Keratinocyte (primary cell): ENCODE measurements around the gene IL5RA. TPM values are rescaled to one million over a fixed set of nuclear protein-coding genes. Genes with fewer than 3 reads are reported as not detected.

Experiments
- DNase-seq: peaks from one replicate; pipeline ENCODE4 v3.0.0-alpha.2; 2011; ENCODE audit warnings: low read depth, missing footprints, low spot score
- FAIRE-seq: peaks from 2 replicates; lab custom pipeline; 2011; peaks lifted over from hg19 to GRCh38; lab: Jason Lieb, UNC
- H2AFZ ChIP-seq: 2 replicates; pipeline ENCODE4 v1.6.0; 2012; ENCODE audit warnings: low read length, control low read depth, inconsistent platforms; ENCODE audit not compliant: control insufficient read depth
- H3K27ac ChIP-seq: 2 replicates; pipeline ENCODE4 v1.5.1; 2011; ENCODE audit warnings: low read length; ENCODE audit not compliant: control insufficient read depth, insufficient read depth
- H3K27me3 ChIP-seq: 3 replicates; pipeline ENCODE4 v1.6.0; 2011; ENCODE audit warnings: low read length; ENCODE audit not compliant: control insufficient read depth, insufficient read depth; ENCODE audit errors: extremely low read depth
- H3K36me3 ChIP-seq, 2 experiments: 2 replicates in 1 of 2; 3 replicates in 1 of 2; pipeline ENCODE4 v1.5.1; 2011; ENCODE audit warnings: low read length in 2 of 2, mild to moderate bottlenecking in 1 of 2; ENCODE audit not compliant: control insufficient read depth in 2 of 2, insufficient read depth in 2 of 2; ENCODE audit errors: extremely low read depth in 1 of 2
- H3K4me1 ChIP-seq: 3 replicates; pipeline ENCODE4 v1.5.1; 2011; ENCODE audit warnings: low read length; ENCODE audit not compliant: control insufficient read depth, insufficient read depth; ENCODE audit errors: extremely low read depth
- H3K4me2 ChIP-seq: 3 replicates; pipeline ENCODE4 v1.6.0; 2011; ENCODE audit warnings: low read depth, low read length; ENCODE audit not compliant: control insufficient read depth, insufficient read depth; ENCODE audit errors: extremely low read depth
- H3K4me3 ChIP-seq, 3 experiments: fragments of 200-600 bp in 1 of 3; sonication (generic) in 1 of 3; 2 replicates in 2 of 3; 3 replicates in 1 of 3; pipeline ENCODE4 v1.5.1; 2011 to 2016; ENCODE audit warnings: low read length in 3 of 3, mild to moderate bottlenecking in 3 of 3, control low read depth in 2 of 3, inconsistent platforms in 1 of 3, low read depth in 1 of 3, mixed read lengths in 1 of 3, mixed run types in 1 of 3, moderate library complexity in 1 of 3; ENCODE audit not compliant: control insufficient read depth in 2 of 3, insufficient read depth in 2 of 3; ENCODE audit errors: extremely low read depth in 1 of 3
- H3K79me2 ChIP-seq: 2 replicates; pipeline ENCODE4 v1.6.0; 2012; ENCODE audit warnings: low read length; ENCODE audit not compliant: control insufficient read depth, insufficient read depth
- H3K9ac ChIP-seq: 3 replicates; pipeline ENCODE4 v1.6.0; 2011; ENCODE audit warnings: low read length; ENCODE audit not compliant: control insufficient read depth, insufficient read depth; ENCODE audit errors: extremely low read depth
- H3K9me1 ChIP-seq: 3 replicates; pipeline ENCODE4 v1.6.0; 2011; ENCODE audit warnings: low read length; ENCODE audit not compliant: control insufficient read depth, insufficient read depth; ENCODE audit errors: extremely low read depth
- H3K9me3 ChIP-seq: 2 replicates; pipeline ENCODE4 v1.5.1; 2012; ENCODE audit warnings: low read depth, low read length; ENCODE audit not compliant: control insufficient read depth
- H4K20me1 ChIP-seq: 3 replicates; pipeline ENCODE4 v1.6.0; 2011; ENCODE audit warnings: low read length; ENCODE audit not compliant: control insufficient read depth, insufficient read depth; ENCODE audit errors: extremely low read depth
- EZH2 ChIP-seq: IDR thresholded peaks from one replicate; pipeline ENCODE4 v1.6.1; 2012; ENCODE audit warnings: inconsistent platforms, mild to moderate bottlenecking, low read length, moderate library complexity
- dilution Hi-C: fragments of 300-500 bp; cut with MboI; formaldehyde crosslinking; loops from one replicate; pipeline ENCODE4 v1.7.0; 2020; ENCODE audit warnings: low sequenced_read_pairs; ENCODE audit not compliant: extremely low pct_ligation_motif_present
- polyA plus RNA-seq, 5 experiments: library from polyadenylated mRNA; depleted of rRNA in 3 of 5; stranded (reverse) in 3 of 5; stranded (forward) in 1 of 5; unstranded in 1 of 5; fragments of >200 nt; gene quantifications; 1 replicate in 1 of 5; 2 replicates in 3 of 5; 3 replicates in 1 of 5; pipeline versions ENCODE4 v1.2.1 to v1.2.3, GENCODE V29; 2011 to 2012; ENCODE audit warnings: missing spikeins in 2 of 5, low read depth in 1 of 5, low replicate concordance in 1 of 5
- TF ChIP-seq, protein P1 (sequence below), 3 experiments: IDR thresholded peaks in 1 of 3; conservative IDR thresholded peaks in 1 of 3; optimal IDR thresholded peaks in 1 of 3; 2 replicates in 2 of 3; 3 replicates in 1 of 3; pipeline versions ENCODE3 to v1.5.1; 2011; ENCODE audit warnings: low read length in 3 of 3, mild to moderate bottlenecking in 3 of 3, moderate library complexity in 2 of 3, control low read depth in 1 of 3, inconsistent platforms in 1 of 3; ENCODE audit not compliant: insufficient read depth in 2 of 3; ENCODE audit errors: extremely low read depth in 1 of 3

Gene IL5RA
- polyA plus RNA-seq, 1 donor (not counting 4 experiments of a cell fraction or from before 2014, with no cell fraction given) = not detected

DNA sequence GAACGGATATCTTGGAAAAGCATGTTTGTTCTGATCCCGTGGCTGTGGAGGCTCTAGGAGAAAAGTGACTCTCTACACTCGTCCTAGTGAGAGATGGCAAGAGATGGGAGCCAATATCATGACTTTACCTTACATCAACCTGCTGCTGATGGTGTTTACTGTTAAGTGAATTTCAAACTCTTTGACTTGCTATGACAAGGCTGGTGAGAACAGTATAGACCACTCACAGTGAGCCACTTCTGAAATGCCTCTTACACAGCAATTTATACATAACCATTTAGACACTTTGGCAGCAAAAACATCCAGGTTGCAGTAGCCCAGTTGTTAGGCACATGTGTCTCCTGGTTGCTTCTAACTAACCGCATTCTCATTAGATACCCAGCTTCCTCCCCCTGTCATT lies 43.3 kb downstream of the IL5RA start:
- DNase-seq (no peak), FAIRE-seq (no peak)
- TF ChIP-seq EZH2 = no peak
- TF ChIP-seq, protein P1, sequence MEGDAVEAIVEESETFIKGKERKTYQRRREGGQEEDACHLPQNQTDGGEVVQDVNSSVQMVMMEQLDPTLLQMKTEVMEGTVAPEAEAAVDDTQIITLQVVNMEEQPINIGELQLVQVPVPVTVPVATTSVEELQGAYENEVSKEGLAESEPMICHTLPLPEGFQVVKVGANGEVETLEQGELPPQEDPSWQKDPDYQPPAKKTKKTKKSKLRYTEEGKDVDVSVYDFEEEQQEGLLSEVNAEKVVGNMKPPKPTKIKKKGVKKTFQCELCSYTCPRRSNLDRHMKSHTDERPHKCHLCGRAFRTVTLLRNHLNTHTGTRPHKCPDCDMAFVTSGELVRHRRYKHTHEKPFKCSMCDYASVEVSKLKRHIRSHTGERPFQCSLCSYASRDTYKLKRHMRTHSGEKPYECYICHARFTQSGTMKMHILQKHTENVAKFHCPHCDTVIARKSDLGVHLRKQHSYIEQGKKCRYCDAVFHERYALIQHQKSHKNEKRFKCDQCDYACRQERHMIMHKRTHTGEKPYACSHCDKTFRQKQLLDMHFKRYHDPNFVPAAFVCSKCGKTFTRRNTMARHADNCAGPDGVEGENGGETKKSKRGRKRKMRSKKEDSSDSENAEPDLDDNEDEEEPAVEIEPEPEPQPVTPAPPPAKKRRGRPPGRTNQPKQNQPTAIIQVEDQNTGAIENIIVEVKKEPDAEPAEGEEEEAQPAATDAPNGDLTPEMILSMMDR (optimal IDR thresholded peaks at IDR 0.05 in 1 of 3, IDR thresholded peaks at IDR 0.05 in 1 of 3, conservative IDR thresholded peaks at IDR 0.05 in 1 of 3; ENCODE audit: extremely low read depth in 1 of 3, insufficient read depth in 2 of 3, low read length in 3 of 3) = no peak
- no peaks in the 10 kb centered on the region for H3K79me2 ChIP-seq
- H3K27ac ChIP-seq = no peak overlapping the region
- no peaks in the 10 kb centered on the region for H3K36me3 ChIP-seq
- H4K20me1 ChIP-seq = no peaks in the 10 kb centered on the region
- dilution Hi-C loops = no loop called here
- H2AFZ ChIP-seq = no peak overlapping the region
- no peak overlapping the region for H3K4me2 ChIP-seq
- no peaks in the 10 kb centered on the region for H3K4me1 ChIP-seq
- H3K9ac ChIP-seq = no peak overlapping the region
- H3K9me1 ChIP-seq = no peaks in the 10 kb centered on the region
- no peaks in the 10 kb centered on the region for H3K9me3 ChIP-seq
- H3K4me3 ChIP-seq = no peak overlapping the region
- no peaks in the 10 kb centered on the region for H3K27me3 ChIP-seq

DNA sequence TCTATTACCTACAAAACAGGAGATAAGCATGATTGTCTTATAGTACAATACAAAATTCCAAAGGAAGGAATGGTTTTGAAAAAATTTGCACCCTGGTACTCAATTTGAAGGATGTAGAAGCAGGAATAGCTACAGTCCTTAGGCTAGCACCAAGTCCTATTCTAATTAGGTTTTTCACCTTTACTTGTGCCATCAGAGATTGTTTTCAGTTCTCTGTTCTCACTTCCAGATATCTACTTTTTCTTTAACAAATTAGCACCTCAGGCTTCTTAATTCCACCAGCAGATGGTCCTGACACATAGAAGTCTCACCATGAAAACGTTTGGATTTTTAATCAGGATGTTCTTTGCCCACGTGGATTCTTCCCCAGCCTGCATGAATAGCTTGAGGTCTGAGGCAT lies 43.8 kb downstream of the IL5RA start:
- no peak overlapping the region for H3K27ac ChIP-seq
- DNase-seq (no peak), FAIRE-seq (no peak)
- H2AFZ ChIP-seq = no peak overlapping the region
- H3K9ac ChIP-seq = no peak overlapping the region
- no peaks in the 10 kb centered on the region for H4K20me1 ChIP-seq
- dilution Hi-C loops = no loop called here
- H3K9me3 ChIP-seq = no peaks in the 10 kb centered on the region
- H3K4me2 ChIP-seq = no peak overlapping the region
- H3K9me1 ChIP-seq = no peaks in the 10 kb centered on the region
- no peaks in the 10 kb centered on the region for H3K79me2 ChIP-seq
- no peaks in the 10 kb centered on the region for H3K36me3 ChIP-seq
- no peaks in the 10 kb centered on the region for H3K4me1 ChIP-seq
- H3K27me3 ChIP-seq = no peaks in the 10 kb centered on the region
- no peak for TF ChIP-seq EZH2
- H3K4me3 ChIP-seq = no peak overlapping the region

DNA sequence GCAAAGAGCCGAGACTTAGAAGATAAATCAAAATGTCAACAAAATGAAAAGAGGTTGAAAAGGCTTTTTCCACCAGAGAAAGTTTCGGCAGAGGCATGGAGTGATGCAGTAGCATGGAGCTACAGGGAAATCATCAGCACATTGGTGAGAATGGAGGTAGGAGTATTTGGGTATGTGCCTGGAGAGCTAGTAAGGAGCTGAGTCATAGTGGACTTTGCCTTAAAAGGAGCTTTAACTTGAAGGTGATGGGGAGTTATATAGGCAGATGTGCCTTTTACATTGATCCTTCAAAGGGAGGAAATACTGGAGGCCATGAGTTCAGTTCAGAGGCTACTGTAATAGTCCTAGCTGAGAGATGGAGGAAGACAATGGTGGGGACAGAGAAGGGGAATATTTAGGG lies 44.3 kb downstream of the IL5RA start:
- dilution Hi-C loops = no loop called here
- Histone ChIP-seq H3K9me1 (no peaks in the 10 kb centered on the region), H3K4me1 (no peaks in the 10 kb centered on the region), H2AFZ (no peak overlapping the region), H3K9me3 (no peaks in the 10 kb centered on the region), H3K36me3 (no peaks in the 10 kb centered on the region), H3K79me2 (no peaks in the 10 kb centered on the region), H4K20me1 (no peaks in the 10 kb centered on the region), H3K27me3 (no peaks in the 10 kb centered on the region), H3K9ac (no peak overlapping the region), H3K4me3 (no peak overlapping the region), H3K27ac (no peak overlapping the region), H3K4me2 (no peak overlapping the region)
- FAIRE-seq = no peak
- TF ChIP-seq, protein P1 (optimal IDR thresholded peaks at IDR 0.05 in 1 of 3, IDR thresholded peaks at IDR 0.05 in 1 of 3, conservative IDR thresholded peaks at IDR 0.05 in 1 of 3; ENCODE audit: extremely low read depth in 1 of 3, insufficient read depth in 2 of 3, low read length in 3 of 3) = no peak
- DNase-seq = no peak
